ENCODE data around the gene ZCCHC7. TPM values are rescaled to one million over a fixed set of nuclear protein-coding genes. Genes with fewer than 3 reads are reported as not detected.

Gene ZCCHC7
- total and polyA plus RNA-seq, 2 of the 8 experiments (the other 6 are each of a cell fraction or from before 2014, with no cell fraction given): 12.2 to 27.5 TPM

DNA sequence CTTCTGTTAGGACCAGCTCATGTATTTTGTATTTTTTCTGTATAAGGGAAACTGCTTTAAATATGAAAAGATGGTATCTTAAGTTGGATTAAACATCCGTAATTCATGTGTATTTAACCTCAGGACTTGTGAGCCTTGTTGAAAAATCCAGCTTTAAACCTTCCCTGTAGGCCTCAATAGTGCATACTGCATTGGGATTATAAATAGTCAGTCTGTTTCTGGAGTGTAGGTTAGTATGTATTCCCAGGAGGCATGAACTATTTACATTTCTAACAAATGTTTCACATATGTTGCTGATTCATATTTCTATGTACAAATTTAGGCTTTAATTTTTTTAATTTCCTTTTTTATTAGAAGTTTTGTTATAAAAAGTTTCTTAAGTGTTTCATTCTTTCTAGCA lies 164.3 kb downstream of the ZCCHC7 start:
- H2BK12ac ChIP-seq (ENCODE audit: low read depth, low read length): no peak overlapping the region
- H3K23ac ChIP-seq (ENCODE audit: insufficient read length): no peak overlapping the region
- H3K4me3 ChIP-seq (ENCODE audit: extremely low read depth in 1 of 4, insufficient read depth in 2 of 4, low read depth in 3 of 4, low read length in 4 of 4): no peak overlapping the region
- DNase-seq (ENCODE audit: low read depth in 1 of 2, low spot score in 2 of 2): no peak
- no peak overlapping the region for H4K91ac ChIP-seq (replicated peaks; ENCODE audit: insufficient read length, low read length)
- H3K4me1 ChIP-seq (replicated peaks in 1 of 4; ENCODE audit: control insufficient read depth in 3 of 4, insufficient read depth in 4 of 4, low read length in 3 of 4): peaks cover 0 to 6% (median 2%) of the 10 kb centered on the region in 4 experiments; a peak in 3 of 7 replicates
- no peak for FAIRE-seq
- H2BK5ac ChIP-seq (ENCODE audit: low read depth, low read length): no peak overlapping the region
- no peaks in the 10 kb centered on the region for H3K79me2 ChIP-seq (ENCODE audit: control insufficient read depth in 1 of 2, insufficient read depth in 2 of 2, low read length in 2 of 2)
- no peak overlapping the region for H3K9ac ChIP-seq (replicated peaks in 1 of 4; ENCODE audit: extremely low read depth in 1 of 4, low read depth in 3 of 4, low read length in 3 of 4)
- no peak overlapping the region for H2BK120ac ChIP-seq (replicated peaks; ENCODE audit: low read depth, low read length)
- H4K20me1 ChIP-seq (replicated peaks in 1 of 2; ENCODE audit: control insufficient read depth in 1 of 2, insufficient read depth in 2 of 2, low read length in 2 of 2): no peaks in the 10 kb centered on the region
- no peaks in the 10 kb centered on the region for H3K36me3 ChIP-seq (ENCODE audit: control insufficient read depth in 2 of 4, insufficient read depth in 4 of 4, low read length in 3 of 4)
- H3K18ac ChIP-seq (ENCODE audit: extremely low read depth, low read length): no peak overlapping the region
- ChIA-PET POLR2A (ENCODE audit: partially characterized antibody) (no interaction called here), CTCF (ENCODE audit: partially characterized antibody) (interaction anchor here (1.0 to 1.2 kb wide), 2 partner anchors 24 to 330 kb away, joined by 3 to 4 read pairs; no protein-coding TSS in a partner anchor)
- no peak overlapping the region for H3K56ac ChIP-seq (replicated peaks; ENCODE audit: insufficient read length, low read depth, low read length)
- H3K9me3 ChIP-seq (ENCODE audit: insufficient read depth in 2 of 2, low read depth in 1 of 2, low read length in 1 of 2): no peaks in the 10 kb centered on the region
- no peak overlapping the region for H3K4me2 ChIP-seq (ENCODE audit: insufficient read depth in 1 of 2, low read depth in 2 of 2, low read length in 2 of 2)
- no peak overlapping the region for H3K14ac ChIP-seq (ENCODE audit: insufficient read length)
- no peak overlapping the region for H4K5ac ChIP-seq (ENCODE audit: insufficient read length, low read depth, low read length)
- H3K79me1 ChIP-seq (ENCODE audit: low read depth, low read length): no peaks in the 10 kb centered on the region
- H2BK20ac ChIP-seq (ENCODE audit: low read length): no peak overlapping the region
- no peak overlapping the region for H3K27ac ChIP-seq (ENCODE audit: low read depth, low read length)
- WGBS, 2 experiments (ENCODE audit: extremely low coverage in 1 of 2, insufficient coverage in 1 of 2, insufficient read length in 1 of 2, insufficient replicate concordance in 2 of 2, low coverage in 1 of 2, low lambda C conversion rate in 2 of 2, missing lambda C conversion rate in 1 of 2): 67% methylated on average over 1 of the region's 1 CpG; no CpG with 5 or more reads in 1 of the 2 experiments
- no peak overlapping the region for H3K4ac ChIP-seq (replicated peaks; ENCODE audit: insufficient read length, low read depth, low read length)
- no peak overlapping the region for H2BK15ac ChIP-seq (ENCODE audit: low read length)
- no peaks in the 10 kb centered on the region for H3K27me3 ChIP-seq (replicated peaks in 1 of 4; ENCODE audit: control insufficient read depth in 3 of 4, extremely low read depth in 1 of 4, insufficient read depth in 3 of 4, low read length in 3 of 4)
- H4K8ac ChIP-seq (ENCODE audit: extremely low read depth, insufficient read depth, low read length): no peak overlapping the region
- H2AFZ ChIP-seq (ENCODE audit: low read length): no peak overlapping the region
- no peaks in the 10 kb centered on the region for H3K23me2 ChIP-seq (ENCODE audit: low read depth, low read length)
- H2AK5ac ChIP-seq (ENCODE audit: low read depth, low read length): no peak overlapping the region
- no peak for TF ChIP-seq TAF1 (IDR thresholded peaks at IDR 0.05; ENCODE audit: low read depth, low read length)
